PC-3 (cell line): ENCODE measurements around the gene GPR107. TPM values are rescaled to one million over a fixed set of nuclear protein-coding genes. Genes with fewer than 3 reads are reported as not detected.

Experiments
- ATAC-seq: fragments of 200-7000 bp; cut with Tn5 transposase; 2 replicates; pipeline ENCODE4 v1.9.1; 2020; ENCODE audit warnings: mild to moderate bottlenecking, moderate library complexity
- BruUV-seq: library from RNA; stranded (reverse); fragments of 400-500 nt; replicated peaks from 2 replicates; lab custom pipeline; 2021; lab: Mats Ljungman, UMichigan
- CTCF ChIA-PET: fragments of 300-600 bp; sonication (Branson Sonifier 250); formaldehyde crosslinking; loops from one replicate; lab custom pipeline; 2022; ENCODE audit warnings: antibody characterized with exemption; lab: Charles Lee
- POLR2A ChIA-PET: fragments of 300-600 bp; sonication (Branson Sonifier 250); formaldehyde crosslinking; loops from one replicate; lab custom pipeline; 2022; ENCODE audit warnings: antibody characterized with exemption; ENCODE audit not compliant: unreplicated experiment; lab: Charles Lee
- DNase-seq: peaks from one replicate; pipeline ENCODE4 v3.0.0-alpha.2; 2015
- H2AFZ ChIP-seq: fragments of 300-600 bp; sonication (generic); 2 replicates; pipeline ENCODE4 v1.6.0; 2016; ENCODE audit warnings: antibody characterized with exemption, low read length
- H3F3A ChIP-seq: fragments of 300-600 bp; sonication (generic); one replicate; pipeline ENCODE4 v1.6.0; 2017; ENCODE audit warnings: antibody characterized with exemption, low read length, control low read depth, mild to moderate bottlenecking; ENCODE audit not compliant: unreplicated experiment
- H3K27ac ChIP-seq: fragments of 300-600 bp; sonication (generic); 2 replicates; pipeline ENCODE4 v1.5.1; 2016; ENCODE audit warnings: mild to moderate bottlenecking, low read length
- H3K27me3 ChIP-seq: fragments of 300-600 bp; sonication (generic); 2 replicates; pipeline ENCODE4 v1.6.1; 2016; ENCODE audit warnings: low read length, mixed read lengths
- H3K36me3 ChIP-seq: fragments of 300-600 bp; sonication (generic); 2 replicates; pipeline ENCODE4 v1.6.1; 2016; ENCODE audit warnings: low read depth, mixed run types, low read length, mixed read lengths
- H3K4me1 ChIP-seq: fragments of 300-600 bp; sonication (generic); 2 replicates; pipeline ENCODE4 v1.5.1; 2016; ENCODE audit warnings: low read length; ENCODE audit not compliant: insufficient read depth
- H3K4me2 ChIP-seq: fragments of 300-600 bp; sonication (generic); 2 replicates; pipeline ENCODE4 v1.6.0; 2016; ENCODE audit warnings: low read length
- H3K4me3 ChIP-seq: fragments of 300-600 bp; sonication (generic); 2 replicates; pipeline ENCODE4 v1.5.1; 2016; ENCODE audit warnings: mild to moderate bottlenecking, low read length, mixed read lengths
- H3K79me2 ChIP-seq: fragments of 300-600 bp; sonication (generic); 2 replicates; pipeline ENCODE4 v1.6.1; 2017; ENCODE audit warnings: low read length, mixed read lengths
- H3K9ac ChIP-seq: fragments of 300-600 bp; sonication (generic); 2 replicates; pipeline ENCODE4 v1.6.0; 2016; ENCODE audit warnings: mild to moderate bottlenecking, low read length
- H3K9me2 ChIP-seq: fragments of 300-600 bp; sonication (generic); replicated peaks from 2 replicates; pipeline ENCODE4 v1.6.1; 2016; ENCODE audit warnings: mixed run types, low read length, mixed read lengths
- H3K9me3 ChIP-seq: fragments of 300-600 bp; sonication (generic); 2 replicates; pipeline ENCODE4 v1.6.1; 2016; ENCODE audit warnings: low read length, mixed read lengths
- H4K20me1 ChIP-seq: fragments of 300-600 bp; sonication (generic); 2 replicates; pipeline ENCODE4 v1.6.1; 2016; ENCODE audit warnings: low read length, mixed read lengths
- CTCF ChIP-seq: fragments of 300-600 bp; sonication (generic); conservative IDR thresholded peaks from 2 replicates; pipeline ENCODE4 v1.5.1; 2017; ENCODE audit warnings: antibody characterized with exemption, low read depth, mild to moderate bottlenecking, low read length
- EZH2 ChIP-seq: fragments of 300-600 bp; sonication (generic); IDR thresholded peaks from one replicate; pipeline ENCODE4 v1.6.1; 2017; ENCODE audit warnings: antibody characterized with exemption, mild to moderate bottlenecking, low read length; ENCODE audit not compliant: unreplicated experiment
- EZH2phosphoT487 ChIP-seq: fragments of 300-600 bp; sonication (generic); IDR thresholded peaks from 2 replicates; pipeline ENCODE4 v1.6.1; 2018; ENCODE audit warnings: mild to moderate bottlenecking, antibody characterized with exemption, low read length, borderline replicate concordance
- intact Hi-C: fragments of 100-400 bp; cut with micrococcal nuclease; formaldehyde crosslinking; loops from 2 replicates; pipeline ENCODE4 v1.9.0; 2023
- total RNA-seq: library from RNA; depleted of rRNA; stranded (reverse); fragments of >200 nt; gene quantifications from 2 replicates; pipeline ENCODE4 v1.2.3, GENCODE V29; 2014

GPR107 gene
- total RNA-seq, 1 experiment from 2014 or later = 11.4 TPM

- DNase-seq (no peak), ATAC-seq (no peak)
- no peak for TF ChIP-seq EZH2phosphoT487
- no peak for TF ChIP-seq EZH2
- no peak for TF ChIP-seq CTCF
- ChIA-PET CTCF (no interaction called here), POLR2A (no interaction called here)
- no peak overlapping the region for H3K4me3 ChIP-seq
- H3K27ac ChIP-seq = no peak overlapping the region
- no peak overlapping the region for H3K9ac ChIP-seq
- H3F3A ChIP-seq = no peaks in the 10 kb centered on the region
- H4K20me1 ChIP-seq = no peaks in the 10 kb centered on the region
- H3K36me3 ChIP-seq = peaks cover 7% of the 10 kb centered on the region; the same call in 1 of the 2 replicates
- H3K79me2 ChIP-seq = no peaks in the 10 kb centered on the region
- no TSS peak for BruUV-seq
- no peaks in the 10 kb centered on the region for H3K27me3 ChIP-seq
- intact Hi-C loops = no loop called here
- H2AFZ ChIP-seq = no peak overlapping the region
- H3K4me2 ChIP-seq = no peak overlapping the region
- H3K9me2 ChIP-seq = no peaks in the 10 kb centered on the region
- no peaks in the 10 kb centered on the region for H3K9me3 ChIP-seq
- no peaks in the 10 kb centered on the region for H3K4me1 ChIP-seq
These were observed 30.6 kb downstream of the GPR107 start for GRCh38 chr9:130084337-130084736.

GRCh38 chr9:130088051-130088450, 34.3 kb downstream of the GPR107 start:
- no peaks in the 10 kb centered on the region for H3K27me3 ChIP-seq
- H3K36me3 ChIP-seq = peaks cover 7% of the 10 kb centered on the region
- H3K4me3 ChIP-seq = no peak overlapping the region
- no TSS peak for BruUV-seq
- ChIA-PET CTCF (no interaction called here), POLR2A (no interaction called here)
- DNase-seq = no peak
- H3F3A ChIP-seq = no peaks in the 10 kb centered on the region
- TF ChIP-seq CTCF (no peak), EZH2 (no peak), EZH2phosphoT487 (no peak)
- no peak overlapping the region for H3K27ac ChIP-seq
- no peaks in the 10 kb centered on the region for H3K9me2 ChIP-seq
- intact Hi-C loops = no loop called here
- H3K4me1 ChIP-seq = no peaks in the 10 kb centered on the region
- no peak for ATAC-seq
- no peaks in the 10 kb centered on the region for H3K9me3 ChIP-seq
- no peaks in the 10 kb centered on the region for H4K20me1 ChIP-seq
- no peak overlapping the region for H2AFZ ChIP-seq
- H3K79me2 ChIP-seq = no peaks in the 10 kb centered on the region
- no peak overlapping the region for H3K9ac ChIP-seq
- no peak overlapping the region for H3K4me2 ChIP-seq

GRCh38 chr9:130089141-130089540, 35.4 kb downstream of the GPR107 start:
- Histone ChIP-seq H2AFZ (no peak overlapping the region), H3K4me3 (no peak overlapping the region), H3K9me3 (no peaks in the 10 kb centered on the region), H3K4me1 (no peaks in the 10 kb centered on the region), H3K4me2 (no peak overlapping the region), H4K20me1 (no peaks in the 10 kb centered on the region), H3K36me3 (peaks cover 4% of the 10 kb centered on the region), H3K9me2 (no peaks in the 10 kb centered on the region), H3K9ac (no peak overlapping the region), H3K27ac (no peak overlapping the region), H3K27me3 (no peaks in the 10 kb centered on the region), H3F3A (no peaks in the 10 kb centered on the region), H3K79me2 (no peaks in the 10 kb centered on the region)
- intact Hi-C loops = no loop called here
- DNase-seq (no peak), ATAC-seq (no peak)
- CTCF ChIA-PET = no interaction called here
- POLR2A ChIA-PET = no interaction called here
- no peak for TF ChIP-seq CTCF
- no peak for TF ChIP-seq EZH2
- TF ChIP-seq EZH2phosphoT487 = no peak
- no TSS peak for BruUV-seq
